Gastrocnemius medialis (tissue), 4 donors: ENCODE measurements around the gene TCF4. TPM values are rescaled to one million over a fixed set of nuclear protein-coding genes. Genes with fewer than 3 reads are reported as not detected.

Experiments used
- ATAC-seq, 2 donors: fragments of 150-250 bp; one replicate each; pipeline ENCODE4 v1.9.1; 2016
- DNase-seq, 2 donors: peaks; one replicate each; pipeline ENCODE4 v3.0.0-alpha.2; 2019
- H3K27ac ChIP-seq, 4 donors: fragments of 200-600 bp; sonication (generic); 1 replicate in 1 of 4; 2 replicates in 3 of 4; pipeline ENCODE4 v1.5.1; 2016 to 2018; ENCODE audit warnings: mild to moderate bottlenecking in 2 of 4, moderate library complexity in 1 of 4
- H3K27me3 ChIP-seq, 3 donors: fragments of 200-600 bp; sonication (generic) in 2 of 3; 1 replicate in 1 of 3; 2 replicates in 2 of 3; pipeline versions ENCODE4 v1.5.1 to v1.6.0; 2016 to 2019; ENCODE audit warnings: mild to moderate bottlenecking in 1 of 3, moderate library complexity in 1 of 3
- H3K36me3 ChIP-seq, 2 donors: fragments of 200-600 bp; sonication (generic) in 1 of 2; one replicate each; pipeline ENCODE4 v1.5.1; 2017 to 2018
- H3K4me1 ChIP-seq, 2 donors: fragments of 200-600 bp; sonication (generic) in 1 of 2; one replicate each; pipeline ENCODE4 v1.5.1; 2016 to 2017; ENCODE audit warnings: mild to moderate bottlenecking in 2 of 2
- H3K4me3 ChIP-seq, 4 donors: fragments of 200-600 bp; sonication (generic) in 3 of 4; 1 replicate in 1 of 4; 2 replicates in 3 of 4; pipeline ENCODE4 v1.5.1; 2016 to 2019; ENCODE audit warnings: mild to moderate bottlenecking in 2 of 4
- H3K9me3 ChIP-seq, 3 donors: fragments of 200-600 bp; sonication (generic) in 2 of 3; 1 replicate in 1 of 3; 2 replicates in 2 of 3; pipeline ENCODE4 v1.5.1; 2016 to 2019
- CTCF ChIP-seq, 5 experiments: fragments of 450-650 bp in 3 of 5; fragments of 200-600 bp in 2 of 5; sonication (generic) in 2 of 5; IDR thresholded peaks in 4 of 5; conservative IDR thresholded peaks in 1 of 5; 1 replicate in 4 of 5; 2 replicates in 1 of 5; pipeline ENCODE4 v1.5.1; 2016 to 2019; ENCODE audit warnings: antibody characterized with exemption in 5 of 5, mild to moderate bottlenecking in 3 of 5, moderate library complexity in 3 of 5
- POLR2A ChIP-seq, 2 donors: fragments of 450-650 bp; IDR thresholded peaks; one replicate each; pipeline ENCODE4 v1.6.1; 2017; ENCODE audit warnings: antibody characterized with exemption in 2 of 2, mild to moderate bottlenecking in 2 of 2, moderate library complexity in 2 of 2
- in situ Hi-C, 4 donors: fragments of 200-750 bp; cut with MboI; loops; one replicate each; pipeline versions ENCODE4 v1.15.0 to v1.8.0; 2017; ENCODE audit warnings: low sequenced_read_pairs in 4 of 4
- intact Hi-C: fragments of 100-400 bp; cut with DNase I; formaldehyde crosslinking; loops from one replicate; pipeline ENCODE4 v1.15.1; 2023; ENCODE audit warnings: low total_unique reads
- total RNA-seq, 4 donors: library from RNA; depleted of rRNA; stranded (reverse); fragments of >200 nt; gene quantifications; one replicate each; pipeline versions ENCODE4 v1.1.0 to v1.2.3, GENCODE V29; 2016

TCF4 gene
- total RNA-seq, 4 donors from 2014 or later, result 40.3 to 60.6 (median 53.6) TPM

- Histone ChIP-seq H3K9me3 (no peaks in the 10 kb centered on the region), H3K4me3 (no peak overlapping the region), H3K36me3 (no peaks in the 10 kb centered on the region), H3K27ac (peak overlapping the region in 2 of 4 donors; percentile 2 to 14), H3K4me1 (peaks cover 53 to 67% of the 10 kb centered on the region in 2 donors), H3K27me3 (no peaks in the 10 kb centered on the region)
- intact Hi-C loops, result no loop called here
- ATAC-seq (peak; percentile 16 to 72), DNase-seq (no peak)
- no peak for TF ChIP-seq POLR2A (IDR thresholded peaks at IDR 0.05)
- TF ChIP-seq CTCF (IDR thresholded peaks at IDR 0.05 in 4 of 5, conservative IDR thresholded peaks at IDR 0.05 in 1 of 5), result no peak
- in situ Hi-C loops, result loop anchor here in 1 of 4 donors (25.0 kb wide), 1 partner anchor 102 kb away; no protein-coding TSS in a partner anchor
These were observed 277.8 kb downstream of the TCF4 start for GRCh38 chr18:55310044-55310676.

- H3K4me1 ChIP-seq, result peaks cover 50 to 62% of the 10 kb centered on the region in 2 donors
- intact Hi-C loops (no loop called here), in situ Hi-C loops (loop anchor here in 1 of 4 donors (25.0 kb wide), 1 partner anchor 103 kb away; no protein-coding TSS in a partner anchor)
- H3K9me3 ChIP-seq, result no peaks in the 10 kb centered on the region
- no peak overlapping the region for H3K4me3 ChIP-seq
- H3K27ac ChIP-seq, result no peak overlapping the region
- H3K27me3 ChIP-seq, result no peaks in the 10 kb centered on the region
- H3K36me3 ChIP-seq, result no peaks in the 10 kb centered on the region
- no peak for ATAC-seq
- DNase-seq, result no peak
- TF ChIP-seq POLR2A (IDR thresholded peaks at IDR 0.05), result no peak
- TF ChIP-seq CTCF (IDR thresholded peaks at IDR 0.05 in 4 of 5, conservative IDR thresholded peaks at IDR 0.05 in 1 of 5), result no peak
These were observed 278.7 kb downstream of the TCF4 start for GRCh38 chr18:55309249-55309648.

GRCh38 chr18:55307505-55307904, 280.5 kb downstream of the TCF4 start:
- H3K9me3 ChIP-seq, result no peaks in the 10 kb centered on the region
- no peak for ATAC-seq
- H3K27me3 ChIP-seq, result no peaks in the 10 kb centered on the region
- H3K4me1 ChIP-seq, result peaks cover 53 to 62% of the 10 kb centered on the region in 2 donors
- H3K4me3 ChIP-seq, result no peak overlapping the region
- no peaks in the 10 kb centered on the region for H3K36me3 ChIP-seq
- intact Hi-C loops, result no loop called here
- TF ChIP-seq CTCF (IDR thresholded peaks at IDR 0.05 in 4 of 5, conservative IDR thresholded peaks at IDR 0.05 in 1 of 5), result no peak
- TF ChIP-seq POLR2A (IDR thresholded peaks at IDR 0.05), result no peak
- in situ Hi-C loops, result loop anchor here in 1 of 4 donors (25.0 kb wide), 1 partner anchor 105 kb away; no protein-coding TSS in a partner anchor
- no peak overlapping the region for H3K27ac ChIP-seq
- no peak for DNase-seq

GRCh38 chr18:55306359-55307024, 281.5 kb downstream of the TCF4 start:
- in situ Hi-C loops (loop anchor here in 1 of 4 donors (25.0 kb wide), 1 partner anchor 106 kb away; no protein-coding TSS in a partner anchor), intact Hi-C loops (no loop called here)
- Histone ChIP-seq H3K36me3 (no peaks in the 10 kb centered on the region), H3K27ac (no peak overlapping the region), H3K27me3 (no peaks in the 10 kb centered on the region), H3K9me3 (no peaks in the 10 kb centered on the region), H3K4me1 (peaks cover 54 to 61% of the 10 kb centered on the region in 2 donors), H3K4me3 (no peak overlapping the region)
- no peak for TF ChIP-seq CTCF (IDR thresholded peaks at IDR 0.05 in 4 of 5, conservative IDR thresholded peaks at IDR 0.05 in 1 of 5)
- TF ChIP-seq POLR2A (IDR thresholded peaks at IDR 0.05), result no peak
- DNase-seq (no peak), ATAC-seq (no peak)
